Bone marrow (tissue), 2 donors: ENCODE results near the gene TRERF1.
A peak's percentile ranks its signal among the peaks of the same experiment; 100 is the strongest.

ENCODE experiments used
- DNase-seq, 2 donors: peaks; one replicate each; lab custom pipeline; 2025; lab: John Stamatoyannopoulos, UW

The TRERF1 gene

GRCh38 chr6:42271834-42272805 is 179.6 kb downstream of the TRERF1 start:
- no peak for DNase-seq

- DNase-seq = no peak
These were observed 181.7 kb downstream of the TRERF1 start for GRCh38 chr6:42269974-42270510.

GRCh38 chr6:42269553-42269952 is 182.2 kb downstream of the TRERF1 start:
- no peak for DNase-seq

- DNase-seq = no peak
These were observed 182.9 kb downstream of the TRERF1 start for GRCh38 chr6:42268835-42269204.

- no peak for DNase-seq
These were observed 183.5 kb downstream of the TRERF1 start for GRCh38 chr6:42268016-42268834.

GRCh38 chr6:42266538-42266937 is 185.2 kb downstream of the TRERF1 start:
- DNase-seq = no peak

- DNase-seq = no peak
These were observed 186.8 kb downstream of the TRERF1 start for GRCh38 chr6:42264852-42265390.

- DNase-seq = no peak
These were observed 187.4 kb downstream of the TRERF1 start for GRCh38 chr6:42264162-42264851.

- DNase-seq = no peak
These were observed 188.5 kb downstream of the TRERF1 start for GRCh38 chr6:42263165-42263728.

- DNase-seq = peak in 1 of 2 donors; percentile 23
These were observed 190.8 kb downstream of the TRERF1 start for GRCh38 chr6:42260972-42261371.

GRCh38 chr6:42260396-42260888 is 191.3 kb downstream of the TRERF1 start:
- no peak for DNase-seq

GRCh38 chr6:42259841-42260395 is 191.8 kb downstream of the TRERF1 start:
- no peak for DNase-seq

- DNase-seq = no peak
These were observed 192.4 kb downstream of the TRERF1 start for GRCh38 chr6:42259286-42259685.

- DNase-seq = no peak
These were observed 194.1 kb downstream of the TRERF1 start for GRCh38 chr6:42257614-42258013.

- no peak for DNase-seq
These were observed 194.7 kb downstream of the TRERF1 start for GRCh38 chr6:42257063-42257462.

GRCh38 chr6:42255050-42255449 is 196.7 kb downstream of the TRERF1 start:
- DNase-seq = no peak

- no peak for DNase-seq
These were observed 197.2 kb downstream of the TRERF1 start for GRCh38 chr6:42254505-42254904.

- DNase-seq = no peak
These were observed 199.7 kb downstream of the TRERF1 start for GRCh38 chr6:42251911-42252637.

- no peak for DNase-seq
These were observed 200.2 kb downstream of the TRERF1 start for GRCh38 chr6:42251500-42251899.

- DNase-seq = no peak
These were observed 201.3 kb downstream of the TRERF1 start for GRCh38 chr6:42250274-42250931.
